IMR-90 (cell line): ENCODE results near the gene RASSF9. TPM values are rescaled to one million over a fixed set of nuclear protein-coding genes. Genes with fewer than 3 reads are reported as not detected.

ENCODE experiments used
- ATAC-seq: fragments of 200-7000 bp; cut with Tn5 transposase; 2 replicates; pipeline ENCODE4 v1.9.1; 2020; ENCODE audit warnings: low read depth, mild to moderate bottlenecking, moderate library complexity
- BruUV-seq: library from RNA; stranded (reverse); fragments of 400-500 nt; replicated peaks from 2 replicates; lab custom pipeline; 2021; lab: Mats Ljungman, UMichigan
- CTCF ChIA-PET: fragments of 300-600 bp; formaldehyde crosslinking; extraction: SDS; loops from one replicate; lab custom pipeline; 2021; ENCODE audit warnings: antibody characterized with exemption; lab: Yijun Ruan, JAX
- POLR2A ChIA-PET: fragments of 300-600 bp; sonication (Branson Sonifier 250); formaldehyde crosslinking; loops from one replicate; lab custom pipeline; 2022; ENCODE audit warnings: antibody characterized with exemption; ENCODE audit not compliant: unreplicated experiment; lab: Charles Lee
- DNase-seq: peaks from one replicate; pipeline ENCODE4 v3.0.0; 2013
- H2AFZ ChIP-seq: replicated peaks from 2 replicates; pipeline ENCODE3; 2013; ENCODE audit warnings: low read length, mild to moderate bottlenecking; ENCODE audit not compliant: poor library complexity
- H2AK5ac ChIP-seq: 2 replicates; pipeline ENCODE4 v1.6.1; 2013; ENCODE audit warnings: low read depth, low read length, inconsistent platforms
- H2AK9ac ChIP-seq: replicated peaks from 2 replicates; pipeline ENCODE3; 2013; ENCODE audit warnings: mild to moderate bottlenecking, low read depth, low read length, moderate library complexity; ENCODE audit not compliant: poor library complexity
- H2BK120ac ChIP-seq: 2 replicates; pipeline ENCODE4 v1.6.1; 2013; ENCODE audit warnings: low read depth, low read length, inconsistent platforms
- H2BK15ac ChIP-seq: 3 replicates; pipeline ENCODE4 v1.6.1; 2013; ENCODE audit warnings: low read depth, low read length, inconsistent platforms
- H2BK20ac ChIP-seq: 2 replicates; pipeline ENCODE4 v1.6.1; 2013; ENCODE audit warnings: low read depth, mild to moderate bottlenecking, inconsistent platforms, low read length, moderate library complexity
- H2BK5ac ChIP-seq: 2 replicates; pipeline ENCODE4 v1.6.1; 2013; ENCODE audit warnings: mild to moderate bottlenecking, low read depth, low read length, inconsistent platforms; ENCODE audit not compliant: poor library complexity, severe bottlenecking
- H3K14ac ChIP-seq: replicated peaks from 2 replicates; pipeline ENCODE4 v1.6.1; 2013; ENCODE audit warnings: low read depth, low read length, inconsistent platforms
- H3K18ac ChIP-seq: 2 replicates; pipeline ENCODE4 v1.6.1; 2013; ENCODE audit warnings: low read depth, low read length, control low read depth
- H3K23ac ChIP-seq: 2 replicates; pipeline ENCODE4 v1.6.1; 2013; ENCODE audit warnings: low read depth, low read length, inconsistent platforms
- H3K27ac ChIP-seq: 2 replicates; pipeline ENCODE4 v1.5.1; 2013; ENCODE audit warnings: mild to moderate bottlenecking, control low read depth, low read length; ENCODE audit not compliant: insufficient read depth
- H3K27me3 ChIP-seq: 2 replicates; pipeline ENCODE4 v1.6.1; 2013; ENCODE audit warnings: low read length; ENCODE audit not compliant: control insufficient read depth, insufficient read depth
- H3K36me3 ChIP-seq: 2 replicates; pipeline ENCODE4 v1.6.1; 2013; ENCODE audit warnings: low read length, mixed read lengths; ENCODE audit not compliant: control insufficient read depth, insufficient read depth
- H3K4ac ChIP-seq: 2 replicates; pipeline ENCODE4 v1.6.1; 2013; ENCODE audit warnings: low read depth, low read length, inconsistent platforms
- H3K4me1 ChIP-seq: 2 replicates; pipeline ENCODE4 v1.6.1; 2013; ENCODE audit warnings: low read length, mixed read lengths; ENCODE audit not compliant: control insufficient read depth, insufficient read depth
- H3K4me2 ChIP-seq: 2 replicates; pipeline ENCODE4 v1.6.1; 2013; ENCODE audit warnings: low read depth, mild to moderate bottlenecking, control low read depth, low read length, moderate library complexity
- H3K4me3 ChIP-seq: 2 replicates; pipeline ENCODE4 v1.5.1; 2013; ENCODE audit warnings: low read depth, mild to moderate bottlenecking, control low read depth, low read length, moderate library complexity; ENCODE audit not compliant: insufficient read depth
- H3K56ac ChIP-seq: 2 replicates; pipeline ENCODE4 v1.6.1; 2013; ENCODE audit warnings: low read length, inconsistent platforms; ENCODE audit not compliant: insufficient read depth; ENCODE audit errors: extremely low read depth
- H3K79me1 ChIP-seq, 2 experiments: 2 replicates each; pipeline ENCODE4 v1.6.1; 2013; ENCODE audit warnings: low read length in 2 of 2, inconsistent platforms in 1 of 2, low read depth in 1 of 2
- H3K9ac ChIP-seq: 2 replicates; pipeline ENCODE4 v1.6.1; 2013; ENCODE audit warnings: low read depth, low read length, control low read depth
- H3K9me1 ChIP-seq: 2 replicates; pipeline ENCODE4 v1.6.1; 2013; ENCODE audit warnings: low read length, inconsistent platforms; ENCODE audit not compliant: insufficient read depth
- H3K9me3 ChIP-seq: 2 replicates; pipeline ENCODE4 v1.6.1; 2013; ENCODE audit warnings: low read length; ENCODE audit not compliant: control insufficient read depth, insufficient read depth
- H4K20me1 ChIP-seq: 2 replicates; pipeline ENCODE4 v1.6.1; 2013; ENCODE audit warnings: low read length, inconsistent platforms; ENCODE audit not compliant: insufficient read depth
- H4K5ac ChIP-seq: 2 replicates; pipeline ENCODE4 v1.6.1; 2013; ENCODE audit warnings: mild to moderate bottlenecking, low read depth, low read length, control low read depth
- H4K8ac ChIP-seq, 2 experiments: 2 replicates each; pipeline ENCODE4 v1.6.1; 2013; ENCODE audit warnings: low read depth in 2 of 2, low read length in 2 of 2, control low read depth in 1 of 2, inconsistent platforms in 1 of 2
- H4K91ac ChIP-seq: 2 replicates; pipeline ENCODE4 v1.6.1; 2013; ENCODE audit warnings: low read depth, low read length, inconsistent platforms; ENCODE audit not compliant: insufficient read depth
- CHD1 ChIP-seq: IDR thresholded peaks from 2 replicates; pipeline ENCODE4 v1.6.1; 2012; ENCODE audit warnings: low read depth, low read length, improper control_type of control experiment
- CTCF ChIP-seq: conservative IDR thresholded peaks from 2 replicates; pipeline ENCODE4 v1.5.1; 2012; ENCODE audit warnings: mild to moderate bottlenecking, low read depth, low read length, improper control_type of control experiment
- FOS ChIP-seq: fragments of 150-350 bp; IDR thresholded peaks from 2 replicates; pipeline ENCODE4 v1.6.1; 2016; ENCODE audit warnings: low read depth, low read length
- MAZ ChIP-seq: IDR thresholded peaks from 2 replicates; pipeline ENCODE4 v1.6.1; 2012; ENCODE audit warnings: low read depth, mild to moderate bottlenecking, low read length, improper control_type of control experiment, moderate library complexity, borderline replicate concordance
- NFE2L2 ChIP-seq: fragments of 150-350 bp; IDR thresholded peaks from 2 replicates; pipeline ENCODE4 v1.6.1; 2016; ENCODE audit warnings: low read depth, mild to moderate bottlenecking, low read length
- POLR2A ChIP-seq: IDR thresholded peaks from 2 replicates; pipeline ENCODE4 v1.6.1; 2012; ENCODE audit warnings: mild to moderate bottlenecking, low read depth, low read length
- RFX5 ChIP-seq: IDR thresholded peaks from 2 replicates; pipeline ENCODE4 v1.8.0; 2012; ENCODE audit warnings: low read depth, mild to moderate bottlenecking, low read length, moderate library complexity
- USF2 ChIP-seq: fragments of 150-350 bp; IDR thresholded peaks from 2 replicates; pipeline ENCODE4 v1.6.1; 2017; ENCODE audit warnings: mild to moderate bottlenecking, antibody characterized with exemption, low read length, low read depth
- dilution Hi-C: fragments of 300-500 bp; cut with HindIII; formaldehyde crosslinking; loops from one replicate; pipeline ENCODE4 v1.14.3; 2018; ENCODE audit warnings: low sequenced_read_pairs; ENCODE audit not compliant: unreplicated experiment
- in situ Hi-C: fragments of 300-500 bp; cut with MboI; formaldehyde crosslinking; loops from 3 replicates; pipeline ENCODE4 v1.14.3; 2019; ENCODE audit warnings: low sequenced_read_pairs, inconsistent platforms, mixed read lengths
- intact Hi-C: fragments of 100-400 bp; cut with micrococcal nuclease; formaldehyde crosslinking; loops from 2 replicates; pipeline ENCODE4 v1.10.0; 2022
- polyA plus RNA-seq, 3 experiments: library from polyadenylated mRNA; depleted of rRNA; stranded (reverse); fragments of >200 nt; gene quantifications; 2 replicates each; pipeline ENCODE4 v1.2.3, GENCODE V29; 2012; ENCODE audit warnings: low replicate concordance in 1 of 3
- total RNA-seq: library from RNA; depleted of rRNA; stranded (reverse); fragments of >200 nt; gene quantifications from 2 replicates; pipeline ENCODE4 v1.2.3, GENCODE V29; 2012

The RASSF9 gene
- total and polyA plus RNA-seq, 2 of the 4 experiments (the other 2 are of a cell fraction), result 0.09 to 0.18 TPM

GRCh38 chr12:85796001-85796400, 40.2 kb downstream of the RASSF9 start:
- Histone ChIP-seq H3K4me2 (no peak overlapping the region), H3K14ac (no peak overlapping the region), H3K23ac (no peak overlapping the region), H3K4ac (no peak overlapping the region), H2AK5ac (no peak overlapping the region), H4K5ac (no peak overlapping the region), H4K91ac (no peak overlapping the region), H3K18ac (no peak overlapping the region), H3K36me3 (no peaks in the 10 kb centered on the region), H2BK120ac (no peak overlapping the region), H3K4me1 (no peaks in the 10 kb centered on the region), H3K9ac (no peak overlapping the region), H3K9me1 (no peaks in the 10 kb centered on the region), H2BK5ac (no peak overlapping the region), H2AK9ac (no peak overlapping the region), H4K20me1 (no peaks in the 10 kb centered on the region), H3K4me3 (no peak overlapping the region), H4K8ac (no peak overlapping the region), H3K56ac (no peak overlapping the region), H3K79me1 (no peaks in the 10 kb centered on the region), H2BK15ac (no peak overlapping the region), H2AFZ (no peak overlapping the region), H3K27me3 (no peaks in the 10 kb centered on the region), H3K9me3 (no peaks in the 10 kb centered on the region), H2BK20ac (no peak overlapping the region), H3K27ac (no peak overlapping the region)
- ChIA-PET CTCF (no interaction called here), POLR2A (no interaction called here)
- in situ Hi-C loops (no loop called here), intact Hi-C loops (no loop called here), dilution Hi-C loops (no loop called here)
- TF ChIP-seq POLR2A, result no peak
- TF ChIP-seq CTCF, result no peak
- TF ChIP-seq NFE2L2, result no peak
- TF ChIP-seq USF2, result no peak
- no peak for TF ChIP-seq CHD1
- no peak for TF ChIP-seq RFX5
- TF ChIP-seq FOS, result no peak
- no peak for TF ChIP-seq MAZ
- DNase-seq (no peak), ATAC-seq (no peak)
- no TSS peak for BruUV-seq
